Mesendoderm (in vitro differentiated cells): Measurements from ENCODE around the gene APOOL.

ENCODE experiments used
- DNase-seq: peaks from one replicate; pipeline ENCODE4 v3.0.0; 2013
- H2AK5ac ChIP-seq: 2 replicates; pipeline ENCODE4 v1.6.1; 2013; ENCODE audit warnings: low read length, inconsistent platforms
- H2BK120ac ChIP-seq: 2 replicates; pipeline ENCODE4 v1.6.1; 2013; ENCODE audit warnings: low read depth, mild to moderate bottlenecking, low read length, moderate library complexity, mixed read lengths
- H2BK15ac ChIP-seq: replicated peaks from 2 replicates; pipeline ENCODE4 v1.6.1; 2013; ENCODE audit warnings: low read depth, mild to moderate bottlenecking, moderate library complexity
- H2BK5ac ChIP-seq: 2 replicates; pipeline ENCODE4 v1.6.1; 2013; ENCODE audit warnings: low read length, inconsistent platforms
- H3K18ac ChIP-seq: 2 replicates; pipeline ENCODE4 v1.6.1; 2013; ENCODE audit warnings: mild to moderate bottlenecking, low read length, mixed read lengths
- H3K23ac ChIP-seq: one replicate; pipeline ENCODE4 v1.6.1; 2013; ENCODE audit warnings: low read length
- H3K27ac ChIP-seq: 2 replicates; pipeline ENCODE4 v1.5.1; 2013; ENCODE audit warnings: low read depth, mild to moderate bottlenecking, inconsistent platforms, low read length, moderate library complexity
- H3K27me3 ChIP-seq: 2 replicates; pipeline ENCODE4 v1.6.1; 2013; ENCODE audit warnings: low read length, control low read depth, mild to moderate bottlenecking, inconsistent platforms; ENCODE audit not compliant: insufficient read depth, poor library complexity
- H3K36me3 ChIP-seq: 2 replicates; pipeline ENCODE4 v1.6.1; 2013; ENCODE audit warnings: low read length, inconsistent platforms; ENCODE audit not compliant: control insufficient read depth, insufficient read depth
- H3K4ac ChIP-seq: one replicate; pipeline ENCODE4 v1.6.1; 2013; ENCODE audit warnings: low read depth, mild to moderate bottlenecking, low read length, moderate library complexity
- H3K4me1 ChIP-seq: 2 replicates; pipeline ENCODE4 v1.6.1; 2013; ENCODE audit warnings: low read depth, low read length, inconsistent platforms; ENCODE audit not compliant: control insufficient read depth
- H3K4me2 ChIP-seq: 2 replicates; pipeline ENCODE4 v1.6.1; 2013; ENCODE audit warnings: low read length
- H3K4me3 ChIP-seq: 2 replicates; pipeline ENCODE4 v1.5.1; 2013; ENCODE audit warnings: mild to moderate bottlenecking, low read length
- H3K56ac ChIP-seq: one replicate; pipeline ENCODE4 v1.6.1; 2013; ENCODE audit warnings: low read length
- H3K79me1 ChIP-seq: 2 replicates; pipeline ENCODE4 v1.6.1; 2013; ENCODE audit warnings: low read length, inconsistent platforms
- H3K79me2 ChIP-seq: 2 replicates; pipeline ENCODE4 v1.6.1; 2013; ENCODE audit warnings: mild to moderate bottlenecking, low read length; ENCODE audit not compliant: control insufficient read depth, insufficient read depth
- H3K9ac ChIP-seq: 2 replicates; pipeline ENCODE4 v1.6.1; 2013; ENCODE audit warnings: low read length, inconsistent platforms
- H4K5ac ChIP-seq: one replicate; pipeline ENCODE4 v1.6.1; 2013; ENCODE audit warnings: low read length
- H4K8ac ChIP-seq: one replicate; pipeline ENCODE4 v1.6.1; 2013; ENCODE audit warnings: low read depth, mild to moderate bottlenecking, control low read depth, low read length, moderate library complexity
- WGBS: extraction: QIAGEN DNeasy Blood & Tissue Kit; methylation state at CpG from one replicate; pipeline ENCODE4 v1.1.7; 2013; ENCODE audit warnings: low lambda C conversion rate, missing lambda C conversion rate; ENCODE audit not compliant: insufficient coverage; ENCODE audit errors: extremely low coverage; 5-methylcytosine and 5-hydroxymethylcytosine counted together

APOOL gene

DNA sequence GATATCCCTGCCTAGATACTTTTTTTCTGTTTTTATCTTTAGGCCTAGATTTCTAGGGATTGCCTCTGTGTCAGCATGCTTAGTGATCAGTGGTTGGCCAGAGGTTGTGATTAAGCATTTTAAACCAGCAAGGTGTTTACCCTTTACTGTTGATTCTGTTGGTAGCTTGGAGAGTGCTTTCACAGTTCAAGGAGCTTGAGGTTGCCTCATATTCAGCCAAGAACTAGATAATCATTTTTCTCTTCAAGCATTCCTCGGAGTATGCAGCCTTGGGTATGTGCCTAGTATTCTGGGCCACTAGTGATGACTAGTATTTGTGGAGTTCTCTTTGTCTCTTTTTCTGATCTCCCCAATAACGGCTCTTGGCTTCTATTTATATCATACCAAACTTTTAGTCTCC, 20.4 kb downstream of the APOOL start:
- H3K23ac ChIP-seq: no peak overlapping the region
- H2AK5ac ChIP-seq: no peak overlapping the region
- no peaks in the 10 kb centered on the region for H3K36me3 ChIP-seq
- H4K8ac ChIP-seq: no peak overlapping the region
- H3K27me3 ChIP-seq: no peaks in the 10 kb centered on the region
- H3K56ac ChIP-seq: no peak overlapping the region
- no peak overlapping the region for H2BK5ac ChIP-seq
- DNase-seq: no peak
- no peak overlapping the region for H4K5ac ChIP-seq
- peaks cover 2% of the 10 kb centered on the region for H3K79me1 ChIP-seq
- no peaks in the 10 kb centered on the region for H3K4me1 ChIP-seq
- no peak overlapping the region for H3K18ac ChIP-seq
- H2BK120ac ChIP-seq: no peak overlapping the region
- no peak overlapping the region for H3K4me3 ChIP-seq
- H3K4ac ChIP-seq: no peak overlapping the region
- no peak overlapping the region for H3K27ac ChIP-seq
- no peak overlapping the region for H3K9ac ChIP-seq
- H3K79me2 ChIP-seq: no peaks in the 10 kb centered on the region
- no peak overlapping the region for H2BK15ac ChIP-seq
- WGBS: no CpG with 5 or more reads among the region's 2 CpGs
- H3K4me2 ChIP-seq: no peak overlapping the region

- H3K4ac ChIP-seq: no peak overlapping the region
- no peak overlapping the region for H2AK5ac ChIP-seq
- H2BK15ac ChIP-seq: no peak overlapping the region
- H3K18ac ChIP-seq: no peak overlapping the region
- no peak overlapping the region for H3K4me3 ChIP-seq
- DNase-seq: no peak
- no peak overlapping the region for H3K27ac ChIP-seq
- no peak overlapping the region for H3K23ac ChIP-seq
- H4K5ac ChIP-seq: no peak overlapping the region
- H4K8ac ChIP-seq: no peak overlapping the region
- peaks cover under 1% of the 10 kb centered on the region for H3K79me1 ChIP-seq
- H3K79me2 ChIP-seq: no peaks in the 10 kb centered on the region
- no peak overlapping the region for H2BK5ac ChIP-seq
- no peaks in the 10 kb centered on the region for H3K27me3 ChIP-seq
- H3K4me2 ChIP-seq: no peak overlapping the region
- no peak overlapping the region for H2BK120ac ChIP-seq
- no peaks in the 10 kb centered on the region for H3K36me3 ChIP-seq
- H3K9ac ChIP-seq: no peak overlapping the region
- H3K4me1 ChIP-seq: no peaks in the 10 kb centered on the region
- no peak overlapping the region for H3K56ac ChIP-seq
- no CpG with 5 or more reads among the region's 3 CpGs for WGBS
Measured at GRCh38 chrX:85024562-85024961, 20.9 kb downstream of the APOOL start.

DNA sequence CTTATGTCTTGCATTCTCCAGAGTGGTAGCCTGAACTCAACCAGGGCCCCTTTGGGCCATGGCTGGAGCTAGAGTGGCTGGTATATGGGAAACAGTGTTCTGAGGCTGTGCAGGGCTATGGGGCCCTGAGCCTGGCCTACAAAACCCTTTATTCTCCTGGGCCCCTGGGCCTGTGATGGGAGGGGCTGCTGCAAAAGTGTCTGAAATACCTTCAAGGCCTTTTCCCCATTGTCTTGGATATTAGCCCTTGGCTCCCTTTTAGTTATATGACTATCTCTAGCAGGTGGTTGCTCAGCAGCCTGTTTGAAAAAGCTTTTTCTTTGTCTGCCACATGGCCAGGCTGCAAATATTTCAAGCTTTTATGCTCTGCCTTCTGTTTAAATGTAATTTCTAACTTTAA, 22.5 kb downstream of the APOOL start:
- Histone ChIP-seq H3K56ac (no peak overlapping the region), H3K4me3 (no peak overlapping the region), H3K36me3 (no peaks in the 10 kb centered on the region), H3K9ac (no peak overlapping the region), H3K79me1 (no peaks in the 10 kb centered on the region), H3K79me2 (no peaks in the 10 kb centered on the region), H3K4ac (no peak overlapping the region), H3K23ac (no peak overlapping the region), H2AK5ac (no peak overlapping the region), H3K4me1 (no peaks in the 10 kb centered on the region), H3K27ac (no peak overlapping the region), H2BK120ac (no peak overlapping the region), H2BK15ac (no peak overlapping the region), H2BK5ac (no peak overlapping the region), H4K5ac (no peak overlapping the region), H3K27me3 (no peaks in the 10 kb centered on the region), H3K18ac (no peak overlapping the region), H3K4me2 (no peak overlapping the region), H4K8ac (no peak overlapping the region)
- DNase-seq: no peak

- H4K8ac ChIP-seq: no peak overlapping the region
- no peaks in the 10 kb centered on the region for H3K79me1 ChIP-seq
- no peak for DNase-seq
- H3K9ac ChIP-seq: no peak overlapping the region
- no peak overlapping the region for H2BK120ac ChIP-seq
- H3K27ac ChIP-seq: no peak overlapping the region
- no peak overlapping the region for H3K4me3 ChIP-seq
- H4K5ac ChIP-seq: no peak overlapping the region
- H3K4me2 ChIP-seq: no peak overlapping the region
- H3K79me2 ChIP-seq: no peaks in the 10 kb centered on the region
- H3K56ac ChIP-seq: no peak overlapping the region
- no peaks in the 10 kb centered on the region for H3K4me1 ChIP-seq
- no peak overlapping the region for H2BK15ac ChIP-seq
- no peak overlapping the region for H2AK5ac ChIP-seq
- H3K23ac ChIP-seq: no peak overlapping the region
- no peaks in the 10 kb centered on the region for H3K27me3 ChIP-seq
- no peaks in the 10 kb centered on the region for H3K36me3 ChIP-seq
- H3K18ac ChIP-seq: no peak overlapping the region
- no peak overlapping the region for H3K4ac ChIP-seq
- no peak overlapping the region for H2BK5ac ChIP-seq
Measured at GRCh38 chrX:85029043-85029442, 25.4 kb downstream of the APOOL start.

- WGBS: no CpG with 5 or more reads among the region's 2 CpGs
- no peak overlapping the region for H3K4me2 ChIP-seq
- no peak overlapping the region for H4K8ac ChIP-seq
Measured at GRCh38 chrX:85031505-85031904, 27.8 kb downstream of the APOOL start.

GRCh38 chrX:85037114-85037513, 33.4 kb downstream of the APOOL start:
- Histone ChIP-seq H4K8ac (no peak overlapping the region), H3K79me2 (no peaks in the 10 kb centered on the region), H2BK15ac (no peak overlapping the region), H3K23ac (no peak overlapping the region), H2BK5ac (no peak overlapping the region), H3K27ac (no peak overlapping the region), H3K27me3 (no peaks in the 10 kb centered on the region), H2AK5ac (no peak overlapping the region), H3K56ac (no peak overlapping the region), H3K18ac (no peak overlapping the region), H3K79me1 (no peaks in the 10 kb centered on the region), H3K4me3 (no peak overlapping the region), H3K4me2 (no peak overlapping the region), H3K36me3 (no peaks in the 10 kb centered on the region), H2BK120ac (no peak overlapping the region), H3K4me1 (no peaks in the 10 kb centered on the region), H3K4ac (no peak overlapping the region), H3K9ac (no peak overlapping the region), H4K5ac (no peak overlapping the region)
- WGBS: no CpG with 5 or more reads among the region's 3 CpGs
- DNase-seq: no peak

More at GRCh38 chrX:85031505-85031904, 27.8 kb downstream of the APOOL start:
- Histone ChIP-seq H3K4ac (no peak overlapping the region), H3K27me3 (no peaks in the 10 kb centered on the region), H4K5ac (no peak overlapping the region), H3K79me1 (no peaks in the 10 kb centered on the region), H2BK5ac (no peak overlapping the region), H3K79me2 (no peaks in the 10 kb centered on the region), H3K56ac (no peak overlapping the region), H2BK120ac (no peak overlapping the region), H3K23ac (no peak overlapping the region), H2BK15ac (no peak overlapping the region), H3K4me1 (no peaks in the 10 kb centered on the region), H3K9ac (no peak overlapping the region), H3K4me3 (no peak overlapping the region), H3K27ac (no peak overlapping the region), H3K36me3 (no peaks in the 10 kb centered on the region), H2AK5ac (no peak overlapping the region), H3K18ac (no peak overlapping the region)
- DNase-seq: no peak
